ENCODE measurements around the gene SEMA5B. TPM values are rescaled to one million over a fixed set of nuclear protein-coding genes. Genes with fewer than 3 reads are reported as not detected.

Gene SEMA5B
- total RNA-seq, 6 donors from 2014 or later, result 0.33 to 0.71 (median 0.65) TPM; not detected in 2

DNA sequence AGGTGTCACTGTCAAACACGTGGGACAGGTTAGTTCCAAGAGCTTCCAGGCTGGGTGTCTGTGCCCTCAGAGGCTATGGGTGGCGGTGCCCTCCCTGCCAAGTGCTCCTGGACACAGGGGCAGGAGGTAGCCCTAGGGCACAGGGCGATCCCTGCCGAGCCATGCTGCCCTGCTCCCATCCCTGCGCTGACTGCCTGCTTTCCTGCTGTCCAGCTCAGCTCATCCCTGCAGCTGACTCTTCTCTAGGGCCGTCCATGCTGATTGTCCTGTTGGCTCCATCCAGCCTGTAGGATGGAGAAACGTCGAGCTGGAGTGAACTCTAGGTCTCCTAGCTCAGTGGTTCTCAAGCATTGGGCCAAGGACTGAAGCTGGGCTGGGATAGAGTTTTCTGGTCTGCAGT is 42.9 kb upstream of the SEMA5B start:
- DNase-seq (no peak), ATAC-seq (ENCODE audit: low FRiP score in 2 of 2) (no peak)
- TF ChIP-seq POLR2A (IDR thresholded peaks at IDR 0.05), result no peak
- no peak for TF ChIP-seq EP300 (IDR thresholded peaks at IDR 0.05)
- TF ChIP-seq CTCF (IDR thresholded peaks at IDR 0.05), result no peak
- no peak for TF ChIP-seq POLR2AphosphoS5 (IDR thresholded peaks at IDR 0.05)
- H3K36me3 ChIP-seq, result no peaks in the 10 kb centered on the region
- H3K9me3 ChIP-seq, result no peaks in the 10 kb centered on the region
- peaks cover 32 to 54% (median 39%) of the 10 kb centered on the region in 4 donors for H3K4me1 ChIP-seq
- 75 to 77% methylated on average over 6 to 8 of the region's 8 CpGs for WGBS, 2 donors
- no peak overlapping the region for H3K4me3 ChIP-seq
- H3K27me3 ChIP-seq, result no peaks in the 10 kb centered on the region
- H3K27ac ChIP-seq, result peak overlapping the region in 2 of 4 donors; percentile 48 to 73

- DNase-seq (no peak), ATAC-seq (ENCODE audit: low FRiP score in 2 of 2) (no peak)
- Histone ChIP-seq H3K36me3 (no peaks in the 10 kb centered on the region), H3K27ac (peak overlapping the region; percentile 27 to 84 (median 76)), H3K4me1 (peaks cover 28 to 54% (median 39%) of the 10 kb centered on the region in 4 donors), H3K4me3 (peak overlapping the region in 3 of 4 donors; percentile 64 to 95 (median 66)), H3K27me3 (no peaks in the 10 kb centered on the region), H3K9me3 (no peaks in the 10 kb centered on the region)
- WGBS, 2 donors, result 45 to 70% methylated on average over 12 of the region's 12 CpGs
- TF ChIP-seq POLR2AphosphoS5 (IDR thresholded peaks at IDR 0.05), result no peak
- no peak for TF ChIP-seq EP300 (IDR thresholded peaks at IDR 0.05)
- TF ChIP-seq POLR2A (IDR thresholded peaks at IDR 0.05), result no peak
- TF ChIP-seq CTCF (IDR thresholded peaks at IDR 0.05), result no peak
Measured at GRCh38 chr3:123068601-123069381, 41.2 kb upstream of the SEMA5B start.

GRCh38 chr3:123067689-123068600 is 40.4 kb upstream of the SEMA5B start:
- Histone ChIP-seq H3K27ac (peak overlapping the region; percentile 71 to 84 (median 80)), H3K36me3 (no peaks in the 10 kb centered on the region), H3K27me3 (no peaks in the 10 kb centered on the region), H3K4me3 (peak overlapping the region; percentile 43 to 95 (median 65)), H3K9me3 (no peaks in the 10 kb centered on the region), H3K4me1 (peaks cover 28 to 52% (median 39%) of the 10 kb centered on the region in 4 donors)
- ATAC-seq (ENCODE audit: low FRiP score in 2 of 2), result peak; percentile 9 to 53
- WGBS, 2 donors, result 20 to 27% methylated on average over 17 to 22 of the region's 24 CpGs
- no peak for TF ChIP-seq POLR2A (IDR thresholded peaks at IDR 0.05)
- TF ChIP-seq EP300 (IDR thresholded peaks at IDR 0.05), result no peak
- TF ChIP-seq POLR2AphosphoS5 (IDR thresholded peaks at IDR 0.05), result no peak
- TF ChIP-seq CTCF (IDR thresholded peaks at IDR 0.05), result no peak
- peak in 1 of 2 donors; percentile 31 for DNase-seq

DNA sequence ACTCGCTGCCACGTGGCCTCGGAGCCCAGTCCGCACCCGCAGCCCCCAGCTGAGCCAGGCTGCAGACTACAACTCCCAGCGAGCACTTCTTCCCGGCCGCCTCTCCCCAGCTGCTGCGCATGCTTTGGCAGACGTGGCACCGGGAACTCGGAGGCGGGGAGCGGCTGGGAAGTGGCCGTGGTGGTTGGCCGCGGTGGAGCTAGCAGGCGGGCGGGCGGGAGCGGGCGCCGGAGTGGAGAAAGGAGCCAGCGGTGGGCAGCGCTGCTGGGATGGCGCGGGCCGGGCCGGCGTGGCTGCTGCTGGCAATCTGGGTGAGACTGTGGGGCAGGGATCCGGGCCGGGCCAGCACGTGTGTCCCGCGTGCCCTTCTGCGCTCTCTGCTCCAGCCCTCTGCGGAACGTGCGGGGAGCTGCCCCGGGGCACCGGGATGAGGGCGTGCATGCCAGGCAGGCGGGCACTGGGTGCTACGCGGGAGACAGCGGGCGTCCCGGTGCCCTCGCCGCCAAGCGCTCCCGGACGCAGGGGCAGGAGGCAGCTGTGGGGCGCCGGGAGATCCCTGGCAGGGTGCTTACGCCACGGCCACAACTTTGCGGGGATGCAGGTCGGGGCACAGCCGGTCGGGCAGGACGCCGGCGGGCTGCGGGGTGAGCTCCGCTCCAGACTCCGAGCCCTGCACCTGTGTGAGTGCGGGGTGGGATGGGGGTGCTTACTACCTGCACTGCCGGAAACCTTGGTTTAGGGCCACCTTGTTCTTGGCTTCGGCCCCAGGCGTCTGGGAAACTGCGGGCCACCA is 39.5 kb upstream of the SEMA5B start, which contains the start of gene PDIA5:
PDIA5 (plus strand) TSS at position 130 of the 793 bp plus-strand sequence; CDS start at position 270, 140 bp downstream.
- no peaks in the 10 kb centered on the region for H3K36me3 ChIP-seq
- no peaks in the 10 kb centered on the region for H3K27me3 ChIP-seq
- H3K9me3 ChIP-seq, result no peaks in the 10 kb centered on the region
- H3K27ac ChIP-seq, result peak within 1 kb of the TSS; percentile 71 to 84 (median 80)
- DNase-seq (peak; percentile 95 to 96), ATAC-seq (ENCODE audit: low FRiP score in 2 of 2) (peak; percentile 90 to 97)
- peak within 1 kb of the TSS; percentile 43 to 95 (median 65) for H3K4me3 ChIP-seq
- no peak for TF ChIP-seq CTCF (IDR thresholded peaks at IDR 0.05)
- no peak for TF ChIP-seq EP300 (IDR thresholded peaks at IDR 0.05)
- TF ChIP-seq POLR2A (IDR thresholded peaks at IDR 0.05), result peak in 2 of 4 donors; percentile 70 to 86
- peak; percentile 75 to 92 for TF ChIP-seq POLR2AphosphoS5 (IDR thresholded peaks at IDR 0.05)
- H3K4me1 ChIP-seq, result peaks cover 23 to 44% (median 33%) of the 10 kb centered on the region in 4 donors
- 0 to 1% methylated on average over 13 to 33 of the region's 72 CpGs for WGBS, 2 donors
